Upper lobe of right lung (tissue), 1 donor: ENCODE data around the gene TAS2R7. TPM values are rescaled to one million over a fixed set of nuclear protein-coding genes. Genes with fewer than 3 reads are reported as not detected.
"Not testable (repeated sequence)": the region's sequence is repeated elsewhere in the genome, so short reads cannot be mapped to it uniquely, and the experiment has no call there.

ENCODE experiments used
- ATAC-seq: fragments of 200-7000 bp; cut with Tn5 transposase; one replicate; pipeline ENCODE4 v1.9.1; 2020; ENCODE audit warnings: mild to moderate bottlenecking, moderate library complexity
- DNase-seq: peaks from one replicate; pipeline ENCODE4 v3.0.0-alpha.2; 2020
- H3K27ac ChIP-seq: fragments of 200-600 bp; one replicate; pipeline ENCODE4 v1.8.0; 2022
- H3K27me3 ChIP-seq: fragments of 200-600 bp; one replicate; pipeline ENCODE4 v1.8.0; 2022; ENCODE audit warnings: mild to moderate bottlenecking
- H3K36me3 ChIP-seq: fragments of 200-600 bp; one replicate; pipeline ENCODE4 v1.8.0; 2022
- H3K4me1 ChIP-seq: fragments of 200-600 bp; one replicate; pipeline ENCODE4 v1.8.0; 2022
- H3K4me3 ChIP-seq: fragments of 200-600 bp; one replicate; pipeline ENCODE4 v1.8.0; 2022; ENCODE audit warnings: mild to moderate bottlenecking
- H3K9me3 ChIP-seq: fragments of 200-600 bp; one replicate; pipeline ENCODE4 v1.8.0; 2022
- intact Hi-C: fragments of 100-400 bp; cut with DNase I; formaldehyde crosslinking; loops from one replicate; pipeline ENCODE4 v1.11.0; 2022
- total RNA-seq: library from RNA; stranded (reverse); fragmentation: NEBNext Ultra II Directional; extraction: Animal tissue kit (Norgen Biotek cat#: 25700); gene quantifications from one replicate; pipeline ENCODE4 v1.2.1, GENCODE V29; 2021
- TF ChIP-seq, protein P1 (sequence below): fragments of 200-600 bp; IDR thresholded peaks from one replicate; pipeline ENCODE4 v1.8.0; 2022; ENCODE audit warnings: antibody characterized with exemption
- donor health status: DM: no; HTN: yes; CAD: no; lungs with severe emphysema.

The TAS2R7 gene
- total RNA-seq, 1 donor from 2014 or later: not detected

DNA sequence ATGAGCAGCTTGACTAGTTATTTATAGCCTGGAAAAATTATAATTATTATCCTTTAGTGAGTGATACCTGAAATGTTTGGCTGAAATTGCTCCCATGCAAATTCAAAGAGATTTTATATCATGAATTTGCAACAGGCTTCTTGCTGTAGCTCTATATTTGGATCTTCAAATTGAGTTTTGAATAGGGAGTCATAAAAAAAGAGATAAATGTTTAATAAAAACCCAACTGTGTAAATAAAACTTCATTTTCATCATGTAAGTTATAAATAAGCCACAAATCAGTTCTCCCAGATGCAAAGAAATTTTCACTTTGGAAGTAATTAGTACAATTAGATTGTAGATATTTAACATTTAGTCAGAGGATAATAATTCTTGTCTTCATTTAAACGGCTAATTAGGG, 4.8 kb upstream of the TAS2R7 start, which contains the start of gene TAS2R8:
TSS of gene TAS2R8 (minus strand) at position 101 of the 400 bp plus-strand sequence. CDS start 306 bp downstream, outside the sequence.
- Histone ChIP-seq H3K27ac (no peak within 1 kb of the TSS), H3K4me3 (no peak within 1 kb of the TSS), H3K4me1 (no peaks in the 10 kb centered on the region), H3K9me3 (no peaks in the 10 kb centered on the region), H3K36me3 (no peaks in the 10 kb centered on the region), H3K27me3 (no peaks in the 10 kb centered on the region)
- intact Hi-C loops: no loop called here
- no peak for DNase-seq
- TF ChIP-seq, protein P1, sequence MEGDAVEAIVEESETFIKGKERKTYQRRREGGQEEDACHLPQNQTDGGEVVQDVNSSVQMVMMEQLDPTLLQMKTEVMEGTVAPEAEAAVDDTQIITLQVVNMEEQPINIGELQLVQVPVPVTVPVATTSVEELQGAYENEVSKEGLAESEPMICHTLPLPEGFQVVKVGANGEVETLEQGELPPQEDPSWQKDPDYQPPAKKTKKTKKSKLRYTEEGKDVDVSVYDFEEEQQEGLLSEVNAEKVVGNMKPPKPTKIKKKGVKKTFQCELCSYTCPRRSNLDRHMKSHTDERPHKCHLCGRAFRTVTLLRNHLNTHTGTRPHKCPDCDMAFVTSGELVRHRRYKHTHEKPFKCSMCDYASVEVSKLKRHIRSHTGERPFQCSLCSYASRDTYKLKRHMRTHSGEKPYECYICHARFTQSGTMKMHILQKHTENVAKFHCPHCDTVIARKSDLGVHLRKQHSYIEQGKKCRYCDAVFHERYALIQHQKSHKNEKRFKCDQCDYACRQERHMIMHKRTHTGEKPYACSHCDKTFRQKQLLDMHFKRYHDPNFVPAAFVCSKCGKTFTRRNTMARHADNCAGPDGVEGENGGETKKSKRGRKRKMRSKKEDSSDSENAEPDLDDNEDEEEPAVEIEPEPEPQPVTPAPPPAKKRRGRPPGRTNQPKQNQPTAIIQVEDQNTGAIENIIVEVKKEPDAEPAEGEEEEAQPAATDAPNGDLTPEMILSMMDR: no peak
- ATAC-seq: no peak

DNA sequence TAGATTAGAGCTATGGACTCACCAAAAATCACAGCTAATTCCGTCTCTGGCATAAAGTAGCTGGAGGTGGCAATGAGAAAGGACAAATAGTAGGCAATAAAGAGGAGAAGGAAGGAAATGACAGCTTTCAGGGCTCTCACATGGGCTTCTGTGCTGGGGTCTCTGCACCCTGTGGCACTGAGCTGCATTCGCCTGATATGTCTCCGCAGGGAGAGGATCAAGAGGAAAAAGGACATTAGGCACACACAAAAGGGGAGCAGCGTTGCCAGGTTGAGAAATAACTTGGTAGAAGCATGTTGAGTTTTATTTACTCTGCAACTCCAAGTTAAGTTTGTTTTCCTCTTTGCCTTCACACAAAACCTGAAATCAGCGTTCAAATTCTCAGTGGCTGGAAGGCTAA, 686 bp downstream of the TAS2R7 start:
- Histone ChIP-seq H3K4me3 (no peak overlapping the region), H3K27me3 (no peaks in the 10 kb centered on the region), H3K27ac (no peak overlapping the region), H3K4me1 (no peaks in the 10 kb centered on the region), H3K9me3 (no peaks in the 10 kb centered on the region), H3K36me3 (no peaks in the 10 kb centered on the region)
- intact Hi-C loops: no loop called here
- TF ChIP-seq, protein P1: no peak
- ATAC-seq (no peak), DNase-seq (no peak)

DNA sequence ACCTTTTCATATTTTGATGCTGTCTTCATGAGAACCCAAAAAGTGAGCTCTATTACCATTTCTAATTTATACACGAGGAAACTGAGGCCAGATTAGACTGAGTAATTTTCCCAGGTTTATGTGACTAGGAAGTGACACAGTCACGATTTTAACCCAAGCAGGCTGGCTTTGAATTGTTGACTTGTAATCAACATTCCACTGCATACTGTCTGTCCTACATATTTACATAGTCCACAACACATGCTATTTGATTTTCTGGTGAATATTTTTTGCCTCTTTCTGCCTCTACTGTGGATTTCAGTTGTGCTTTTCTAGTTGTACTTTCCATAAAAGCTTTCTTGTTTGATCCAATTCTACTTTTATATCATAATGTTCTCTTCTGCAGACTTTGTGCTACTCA, 8.2 kb downstream of the TAS2R7 start:
- TF ChIP-seq, protein P1: no peak
- no peaks in the 10 kb centered on the region for H3K4me1 ChIP-seq
- intact Hi-C loops: no loop called here
- no peaks in the 10 kb centered on the region for H3K27me3 ChIP-seq
- no peaks in the 10 kb centered on the region for H3K36me3 ChIP-seq
- ATAC-seq (no peak), DNase-seq (no peak)
- no peak overlapping the region for H3K27ac ChIP-seq
- no peaks in the 10 kb centered on the region for H3K9me3 ChIP-seq
- no peak overlapping the region for H3K4me3 ChIP-seq

DNA sequence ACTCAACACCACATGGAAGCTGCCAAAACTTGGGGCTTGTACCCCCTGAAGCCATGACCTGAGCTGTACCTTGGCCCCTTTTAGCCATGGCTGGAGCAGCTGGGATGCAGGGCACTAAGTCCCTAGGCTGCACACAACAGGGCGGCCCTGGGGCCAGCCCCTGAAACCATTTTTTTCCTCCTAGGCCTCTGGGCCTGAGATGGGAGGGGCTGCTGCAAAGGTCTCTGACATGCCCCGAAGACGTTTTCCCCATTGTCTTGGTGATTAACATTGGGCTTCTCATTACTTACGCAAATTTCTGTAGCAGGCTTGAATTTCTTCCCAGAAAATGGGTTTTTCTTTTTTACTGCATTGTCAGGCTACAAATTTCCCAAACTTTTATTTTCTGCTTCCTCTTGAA, 10.7 kb downstream of the TAS2R7 start:
- H3K4me1 ChIP-seq, H3K36me3 ChIP-seq, H3K27me3 ChIP-seq, H3K27ac ChIP-seq, H3K4me3 ChIP-seq, ATAC-seq, intact Hi-C loops, H3K9me3 ChIP-seq, DNase-seq: not testable (repeated sequence)

DNA sequence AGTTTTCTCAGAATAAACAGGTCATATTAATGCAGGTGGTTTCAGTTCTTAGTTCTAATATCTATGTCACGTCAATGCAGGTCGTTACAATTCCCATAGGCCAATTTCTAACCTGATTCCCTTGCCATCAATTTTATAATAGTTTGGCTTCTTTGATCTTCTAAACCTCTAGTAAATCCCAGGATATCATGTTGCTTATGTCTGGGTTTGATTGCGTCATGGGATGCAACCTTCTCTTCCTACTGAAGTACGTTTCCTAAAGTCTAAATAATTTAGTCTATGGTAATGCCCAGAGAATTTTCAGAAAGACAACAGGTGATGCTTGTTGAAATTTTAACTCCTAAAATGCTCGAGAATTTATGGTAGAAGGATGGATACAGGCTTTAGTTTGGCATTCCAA, 19.2 kb downstream of the TAS2R7 start:
- ATAC-seq (no peak), DNase-seq (no peak)
- H3K27ac ChIP-seq: no peak overlapping the region
- no peaks in the 10 kb centered on the region for H3K36me3 ChIP-seq
- H3K9me3 ChIP-seq: no peaks in the 10 kb centered on the region
- intact Hi-C loops: no loop called here
- H3K4me1 ChIP-seq: no peaks in the 10 kb centered on the region
- H3K4me3 ChIP-seq: no peak overlapping the region
- H3K27me3 ChIP-seq: no peaks in the 10 kb centered on the region
- TF ChIP-seq, protein P1: no peak

DNA sequence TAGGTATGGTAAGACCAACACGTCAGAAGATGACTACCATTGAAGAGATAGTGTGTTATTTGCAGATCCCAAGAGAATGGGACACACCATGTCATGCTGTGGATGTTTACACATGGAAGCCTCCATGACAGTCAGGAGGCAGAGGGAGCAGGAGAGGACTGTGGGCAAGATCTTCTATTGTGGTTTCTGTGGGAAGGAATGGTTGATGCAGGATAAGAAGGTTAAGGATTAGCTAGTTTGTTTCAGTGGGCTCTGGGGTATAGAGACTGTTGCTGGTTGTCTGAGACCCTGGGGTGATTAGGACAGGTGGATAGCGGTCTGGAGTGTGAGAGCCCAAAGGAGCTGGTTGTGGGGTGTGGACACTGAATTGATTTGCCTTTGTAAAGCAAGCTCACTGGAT, 23.3 kb downstream of the TAS2R7 start:
- Histone ChIP-seq H3K36me3 (no peaks in the 10 kb centered on the region), H3K4me3 (no peak overlapping the region), H3K9me3 (no peaks in the 10 kb centered on the region), H3K27me3 (no peaks in the 10 kb centered on the region), H3K27ac (no peak overlapping the region), H3K4me1 (no peaks in the 10 kb centered on the region)
- DNase-seq (no peak), ATAC-seq (no peak)
- intact Hi-C loops: no loop called here
- TF ChIP-seq, protein P1: no peak
